Lower lobe of right lung (tissue), 2 donors: Measurements from ENCODE around the gene PASK. TPM values are rescaled to one million over a fixed set of nuclear protein-coding genes. Genes with fewer than 3 reads are reported as not detected.
A peak's percentile ranks its signal among the peaks of the same experiment; 100 is the strongest.

ENCODE experiments used
- ATAC-seq, 2 donors: fragments of 200-7000 bp; cut with Tn5 transposase; one replicate each; pipeline ENCODE4 v1.9.1; 2020 to 2022; ENCODE audit warnings: mild to moderate bottlenecking in 2 of 2, moderate library complexity in 2 of 2
- DNase-seq: peaks from one replicate; pipeline ENCODE4 v3.0.0-alpha.2; 2020
- H3K27ac ChIP-seq: fragments of 200-600 bp; one replicate; pipeline ENCODE4 v1.8.0; 2022
- H3K27me3 ChIP-seq: fragments of 200-600 bp; one replicate; pipeline ENCODE4 v1.8.0; 2022; ENCODE audit warnings: low read depth
- H3K36me3 ChIP-seq: fragments of 200-600 bp; one replicate; pipeline ENCODE4 v1.8.0; 2022; ENCODE audit warnings: mild to moderate bottlenecking
- H3K4me1 ChIP-seq: fragments of 200-600 bp; one replicate; pipeline ENCODE4 v1.8.0; 2022
- H3K4me3 ChIP-seq: fragments of 200-600 bp; one replicate; pipeline ENCODE4 v1.8.0; 2022; ENCODE audit warnings: mild to moderate bottlenecking
- H3K9me3 ChIP-seq: fragments of 200-600 bp; one replicate; pipeline ENCODE4 v1.8.0; 2022
- CTCF ChIP-seq: fragments of 200-600 bp; IDR thresholded peaks from one replicate; pipeline ENCODE4 v1.8.0; 2022; ENCODE audit warnings: antibody characterized with exemption, mild to moderate bottlenecking
- intact Hi-C: fragments of 100-400 bp; cut with DNase I; formaldehyde crosslinking; loops from one replicate; pipeline ENCODE4 v1.11.0; 2022
- total RNA-seq: library from RNA; stranded (reverse); fragmentation: NEBNext Ultra II Directional; extraction: Animal tissue kit (Norgen Biotek cat#: 25700); gene quantifications from one replicate; pipeline ENCODE4 v1.2.1, GENCODE V29; 2021
- donor health status: DM: no; HTN: yes; CAD: no; lungs with severe emphysema.

PASK gene
- total RNA-seq, 1 donor from 2014 or later, result 10.8 TPM

DNA sequence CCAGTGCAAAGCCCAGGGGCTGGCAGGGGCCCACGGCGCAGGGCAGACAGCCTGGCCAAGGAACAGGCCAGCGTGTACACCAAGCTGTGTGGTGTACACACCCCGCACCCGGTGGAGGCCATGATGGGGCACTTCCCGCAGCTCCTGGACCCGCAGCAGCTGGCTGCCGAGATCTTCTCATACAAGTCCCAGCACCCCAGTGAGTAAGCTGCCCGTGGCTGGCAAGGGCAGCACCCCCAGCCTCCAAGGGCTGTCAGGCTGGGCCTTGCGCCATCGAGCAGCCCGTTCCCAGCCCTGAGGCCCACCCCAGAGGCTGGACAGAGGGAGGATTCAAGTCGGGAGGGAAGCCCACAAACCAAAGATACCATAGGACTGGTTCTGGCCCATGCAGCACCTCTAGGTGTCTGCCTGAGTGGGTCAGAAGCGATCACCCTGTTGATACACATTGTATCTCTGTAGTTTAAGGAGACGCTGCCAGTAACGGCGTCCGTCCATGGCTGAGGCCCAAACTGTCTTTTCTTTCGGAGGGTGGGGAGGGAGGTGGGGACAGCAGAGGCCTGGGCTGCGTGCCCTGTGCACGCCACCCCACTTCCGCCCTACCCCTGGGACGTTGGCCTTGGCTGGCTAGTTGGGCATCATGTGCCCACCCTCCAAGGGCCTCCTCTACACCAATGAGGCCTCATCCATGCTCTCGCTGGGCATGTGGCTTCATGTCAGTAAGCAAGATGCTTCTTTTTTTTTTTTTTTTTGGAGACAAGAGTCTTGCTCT lies 30.4 kb downstream of the PASK start:
- intact Hi-C loops, result no loop called here
- DNase-seq, result no peak

GRCh38 chr2:241116606-241117560 lies 32.4 kb downstream of the PASK start:
- DNase-seq (no peak), ATAC-seq (no peak)
- peaks cover 4% of the 10 kb centered on the region for H3K36me3 ChIP-seq
- no peak overlapping the region for H3K4me3 ChIP-seq
- intact Hi-C loops, result no loop called here
- no peak for TF ChIP-seq CTCF
- no peaks in the 10 kb centered on the region for H3K4me1 ChIP-seq
- H3K27ac ChIP-seq, result no peak overlapping the region
- H3K9me3 ChIP-seq, result no peaks in the 10 kb centered on the region
- H3K27me3 ChIP-seq, result no peaks in the 10 kb centered on the region

More for the DNA sequence above, 30.4 kb downstream of the PASK start:
- H3K4me1 ChIP-seq, result no peaks in the 10 kb centered on the region
- ATAC-seq, result peak in 1 of 2 donors; percentile 38
- TF ChIP-seq CTCF, result no peak
- no peak overlapping the region for H3K27ac ChIP-seq
- no peak overlapping the region for H3K4me3 ChIP-seq
- H3K27me3 ChIP-seq, result no peaks in the 10 kb centered on the region
- H3K9me3 ChIP-seq, result no peaks in the 10 kb centered on the region
- peaks cover 4% of the 10 kb centered on the region for H3K36me3 ChIP-seq

DNA sequence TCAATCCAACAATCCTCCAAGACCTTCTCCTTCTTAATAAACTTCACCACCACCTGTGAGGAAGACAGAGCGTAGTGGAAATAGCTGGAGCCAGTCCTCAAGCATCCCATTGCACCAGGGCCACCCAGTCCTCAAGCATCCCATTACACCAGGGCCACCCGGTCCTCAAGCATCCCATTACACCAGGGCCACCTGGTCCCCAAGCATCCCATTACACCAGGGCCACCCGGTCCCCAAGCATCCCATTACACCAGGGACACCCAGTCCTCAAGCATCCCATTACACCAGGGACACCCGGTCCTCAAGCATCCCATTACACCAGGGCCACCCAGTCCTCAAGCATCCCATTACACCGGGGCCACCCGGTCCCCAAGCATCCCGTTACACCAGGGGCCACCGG lies 33.9 kb downstream of the PASK start:
- Histone ChIP-seq H3K27ac (no peak overlapping the region), H3K36me3 (peaks cover 4% of the 10 kb centered on the region), H3K9me3 (no peaks in the 10 kb centered on the region), H3K4me1 (no peaks in the 10 kb centered on the region), H3K4me3 (no peak overlapping the region), H3K27me3 (no peaks in the 10 kb centered on the region)
- DNase-seq (no peak), ATAC-seq (no peak)
- intact Hi-C loops, result no loop called here
- no peak for TF ChIP-seq CTCF

DNA sequence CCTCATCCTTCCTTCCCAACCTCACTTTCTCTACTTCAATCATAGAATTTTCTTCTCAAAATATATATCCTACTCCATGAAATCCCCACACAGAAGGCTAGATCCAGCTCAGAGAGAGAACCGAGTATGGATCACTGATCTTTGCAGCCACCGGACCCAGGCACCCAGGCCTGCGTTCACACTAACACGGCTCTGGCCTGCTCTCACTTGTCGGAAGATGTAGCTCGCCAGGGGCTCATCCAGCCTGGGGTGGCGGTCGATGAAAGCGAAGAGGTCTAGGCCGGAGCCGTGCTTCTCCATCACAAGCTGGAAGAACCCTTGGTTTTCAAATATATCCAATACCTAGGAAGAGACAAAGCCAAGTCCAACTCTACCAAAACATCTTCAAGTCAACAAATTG lies 34.4 kb downstream of the PASK start:
- Histone ChIP-seq H3K27me3 (no peaks in the 10 kb centered on the region), H3K4me3 (no peak overlapping the region), H3K4me1 (no peaks in the 10 kb centered on the region), H3K27ac (no peak overlapping the region), H3K9me3 (no peaks in the 10 kb centered on the region), H3K36me3 (peaks cover 4% of the 10 kb centered on the region)
- intact Hi-C loops, result no loop called here
- ATAC-seq, result no peak
- DNase-seq, result no peak
- TF ChIP-seq CTCF, result no peak

GRCh38 chr2:241112592-241112991 lies 36.7 kb downstream of the PASK start:
- intact Hi-C loops, result no loop called here
- Histone ChIP-seq H3K4me1 (peaks cover 11% of the 10 kb centered on the region), H3K27me3 (no peaks in the 10 kb centered on the region), H3K9me3 (no peaks in the 10 kb centered on the region), H3K36me3 (peaks cover 4% of the 10 kb centered on the region), H3K27ac (no peak overlapping the region), H3K4me3 (no peak overlapping the region)
- DNase-seq (no peak), ATAC-seq (no peak)
- no peak for TF ChIP-seq CTCF
